Osteocyte (in vitro differentiated cells): ENCODE results near the gene KCNMB1. TPM values are rescaled to one million over a fixed set of nuclear protein-coding genes. Genes with fewer than 3 reads are reported as not detected.

Source experiments
- DNase-seq: peaks from one replicate; pipeline ENCODE4 v3.0.0; 2021; ENCODE audit warnings: mixed read lengths; ENCODE audit not compliant: unreplicated experiment; ENCODE audit errors: extremely low spot score
- H3K27ac Mint-ChIP-seq: one replicate; pipeline ENCODE4 v1.8.0; 2021; ENCODE audit warnings: mild to moderate bottlenecking, mixed read lengths; ENCODE audit not compliant: unreplicated experiment
- H3K27me3 Mint-ChIP-seq: one replicate; pipeline ENCODE4 v1.8.0; 2021; ENCODE audit warnings: mixed read lengths; ENCODE audit not compliant: unreplicated experiment
- H3K36me3 Mint-ChIP-seq: one replicate; pipeline ENCODE4 v1.8.0; 2021; ENCODE audit warnings: mixed read lengths; ENCODE audit not compliant: unreplicated experiment
- H3K4me1 Mint-ChIP-seq: one replicate; pipeline ENCODE4 v1.8.0; 2021; ENCODE audit warnings: mixed read lengths; ENCODE audit not compliant: unreplicated experiment
- H3K4me3 Mint-ChIP-seq: one replicate; pipeline ENCODE4 v1.8.0; 2021; ENCODE audit warnings: mild to moderate bottlenecking, moderate library complexity, mixed read lengths; ENCODE audit not compliant: unreplicated experiment
- H3K9me3 Mint-ChIP-seq: one replicate; pipeline ENCODE4 v1.8.0; 2021; ENCODE audit warnings: mixed read lengths; ENCODE audit not compliant: unreplicated experiment
- CTCF ChIP-seq: fragments of 200-600 bp; sonication (generic); IDR thresholded peaks from 2 replicates; pipeline ENCODE4 v1.5.0; 2021; ENCODE audit warnings: antibody characterized with exemption, mild to moderate bottlenecking, moderate library complexity
- total RNA-seq: library from RNA; stranded (reverse); gene quantifications from 2 replicates; pipeline ENCODE4 v1.2.1, GENCODE V29; 2021

The KCNMB1 gene
- total RNA-seq, 1 donor from 2014 or later, result 3.5 TPM

DNA sequence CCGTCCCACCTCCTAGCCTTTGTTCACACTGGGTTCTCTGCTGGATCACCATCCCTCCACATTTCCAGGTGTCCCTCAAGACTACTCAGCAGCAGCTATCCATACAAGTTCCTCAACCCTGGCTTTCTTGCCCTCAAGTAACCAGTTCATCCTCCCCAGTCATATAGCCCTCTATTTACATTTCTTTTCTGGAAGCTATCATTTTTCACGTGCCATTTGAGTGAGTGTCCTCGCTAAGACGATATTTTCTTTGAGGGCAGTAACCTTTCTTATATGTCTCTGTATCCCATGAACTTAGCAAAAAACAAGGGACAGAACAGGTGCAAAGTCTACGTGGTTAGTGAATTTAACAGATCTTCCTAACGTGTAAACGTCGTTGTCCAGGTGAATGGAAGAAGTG, 29.6 kb upstream of the KCNMB1 start:
- Mint-ChIP-seq H3K4me1 (peaks cover 12% of the 10 kb centered on the region), H3K27me3 (peaks cover 67% of the 10 kb centered on the region), H3K27ac (no peak overlapping the region), H3K4me3 (no peak overlapping the region), H3K36me3 (no peaks in the 10 kb centered on the region), H3K9me3 (no peaks in the 10 kb centered on the region)
- no peak for DNase-seq
- TF ChIP-seq CTCF, result no peak

GRCh38 chr5:170416526-170416925, 27.4 kb upstream of the KCNMB1 start:
- H3K27me3 Mint-ChIP-seq, result peaks cover 55% of the 10 kb centered on the region
- H3K4me3 Mint-ChIP-seq, result no peak overlapping the region
- DNase-seq, result no peak
- H3K36me3 Mint-ChIP-seq, result no peaks in the 10 kb centered on the region
- peaks cover 3% of the 10 kb centered on the region for H3K4me1 Mint-ChIP-seq
- no peak overlapping the region for H3K27ac Mint-ChIP-seq
- no peaks in the 10 kb centered on the region for H3K9me3 Mint-ChIP-seq
- no peak for TF ChIP-seq CTCF

- H3K9me3 Mint-ChIP-seq, result no peaks in the 10 kb centered on the region
- H3K4me3 Mint-ChIP-seq, result no peak overlapping the region
- DNase-seq, result no peak
- no peaks in the 10 kb centered on the region for H3K36me3 Mint-ChIP-seq
- no peak for TF ChIP-seq CTCF
- peaks cover 2% of the 10 kb centered on the region for H3K4me1 Mint-ChIP-seq
- peaks cover 49% of the 10 kb centered on the region for H3K27me3 Mint-ChIP-seq
- H3K27ac Mint-ChIP-seq, result no peak overlapping the region
These were observed 25.6 kb upstream of the KCNMB1 start for GRCh38 chr5:170414786-170415185.

GRCh38 chr5:170413897-170414296, 24.7 kb upstream of the KCNMB1 start:
- DNase-seq, result no peak
- peaks cover 2% of the 10 kb centered on the region for H3K4me1 Mint-ChIP-seq
- TF ChIP-seq CTCF, result no peak
- no peak overlapping the region for H3K27ac Mint-ChIP-seq
- no peak overlapping the region for H3K4me3 Mint-ChIP-seq
- peaks cover 40% of the 10 kb centered on the region for H3K27me3 Mint-ChIP-seq
- H3K9me3 Mint-ChIP-seq, result no peaks in the 10 kb centered on the region
- H3K36me3 Mint-ChIP-seq, result no peaks in the 10 kb centered on the region

DNA sequence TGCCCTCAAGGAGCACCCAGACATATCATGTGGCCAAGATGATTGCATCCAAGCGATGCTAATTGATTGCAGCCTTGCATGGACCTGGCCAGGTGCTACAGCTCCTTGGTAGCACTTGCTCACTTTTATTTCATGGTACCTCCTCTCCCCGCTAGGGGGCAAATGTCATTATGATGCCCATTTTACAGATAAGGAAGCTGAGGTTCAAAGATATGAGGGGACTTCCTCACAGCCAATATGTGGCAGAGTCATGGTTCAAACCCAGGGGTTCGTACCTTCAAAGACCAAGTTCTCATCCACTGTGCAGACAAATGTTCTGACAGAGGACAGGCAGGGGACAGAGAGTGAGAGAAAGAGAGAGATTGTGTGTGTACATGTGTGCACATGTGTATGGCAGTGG, 21.9 kb upstream of the KCNMB1 start:
- Mint-ChIP-seq H3K27me3 (peaks cover 47% of the 10 kb centered on the region), H3K36me3 (no peaks in the 10 kb centered on the region), H3K4me1 (peaks cover 4% of the 10 kb centered on the region), H3K27ac (no peak overlapping the region), H3K9me3 (no peaks in the 10 kb centered on the region), H3K4me3 (no peak overlapping the region)
- no peak for TF ChIP-seq CTCF
- DNase-seq, result no peak
